ENCODE results near the gene DENND1A. TPM values are rescaled to one million over a fixed set of nuclear protein-coding genes. Genes with fewer than 3 reads are reported as not detected.

DENND1A gene
- total RNA-seq, 6 experiments from 2014 or later = 13.9 to 22.6 (median 16.3) TPM

GRCh38 chr9:123771690-123772089 is 158.2 kb downstream of the DENND1A start:
- Histone ChIP-seq H3K36me3 (no peaks in the 10 kb centered on the region), H3K4me3 (no peak overlapping the region), H3K4me1 (peaks cover 0 to 7% (median 0%) of the 10 kb centered on the region in 4 donors), H3K27ac (no peak overlapping the region), H3K27me3 (no peaks in the 10 kb centered on the region), H3K9me3 (no peaks in the 10 kb centered on the region)
- DNase-seq (no peak), ATAC-seq (no peak)
- TF ChIP-seq CTCF (IDR thresholded peaks at IDR 0.05) (no peak), POLR2A (IDR thresholded peaks at IDR 0.05) (no peak)
- intact Hi-C loops (cut with DNase I) = no loop called here
- 100% methylated on average over 1 of the region's 1 CpG for WGBS (ENCODE audit: insufficient coverage, low coverage, low lambda C conversion rate, missing lambda C conversion rate)

- intact Hi-C loops (cut with DNase I) = no loop called here
- Histone ChIP-seq H3K27ac (no peak overlapping the region), H3K4me3 (no peak overlapping the region), H3K36me3 (no peaks in the 10 kb centered on the region), H3K9me3 (no peaks in the 10 kb centered on the region), H3K4me1 (peaks cover 0 to 7% (median 0%) of the 10 kb centered on the region in 4 donors), H3K27me3 (no peaks in the 10 kb centered on the region)
- ATAC-seq (peak in 1 of 4 donors; percentile 17), DNase-seq (no peak)
- 100% methylated on average over 2 of the region's 6 CpGs for whole genome bisulfite sequencing (ENCODE audit: insufficient coverage, low coverage, low lambda C conversion rate, missing lambda C conversion rate)
- no peak for TF ChIP-seq CTCF (IDR thresholded peaks at IDR 0.05)
- no peak for TF ChIP-seq POLR2A (IDR thresholded peaks at IDR 0.05)
Observed at GRCh38 chr9:123769719-123770118, 160.2 kb downstream of the DENND1A start.

- 91% methylated on average over 4 of the region's 4 CpGs for WGBS (ENCODE audit: insufficient coverage, low coverage, low lambda C conversion rate, missing lambda C conversion rate)
- ATAC-seq (no peak), DNase-seq (no peak)
- intact Hi-C loops (cut with DNase I) = no loop called here
- no peak overlapping the region for H3K4me3 ChIP-seq
- H3K4me1 ChIP-seq = peaks cover 0 to 16% (median 6%) of the 10 kb centered on the region in 4 donors
- H3K27me3 ChIP-seq = no peaks in the 10 kb centered on the region
- TF ChIP-seq CTCF (IDR thresholded peaks at IDR 0.05) = no peak
- no peak for TF ChIP-seq POLR2A (IDR thresholded peaks at IDR 0.05)
- no peak overlapping the region for H3K27ac ChIP-seq
- no peaks in the 10 kb centered on the region for H3K9me3 ChIP-seq
- H3K36me3 ChIP-seq = no peaks in the 10 kb centered on the region
Observed at GRCh38 chr9:123763910-123764588, 165.9 kb downstream of the DENND1A start.

- WGBS (ENCODE audit: insufficient coverage, low coverage, low lambda C conversion rate, missing lambda C conversion rate) = 18% methylated on average over 4 of the region's 4 CpGs
- peak; percentile 53 to 75 (median 69) for ATAC-seq
- peak overlapping the region; percentile 59 to 71 (median 63) for H3K27ac ChIP-seq
- TF ChIP-seq CTCF (IDR thresholded peaks at IDR 0.05) (no peak), POLR2A (IDR thresholded peaks at IDR 0.05) (peak; percentile 14)
- no peak for DNase-seq
- peak overlapping the region; percentile 4 to 26 (median 14) for H3K4me3 ChIP-seq
- H3K36me3 ChIP-seq = no peaks in the 10 kb centered on the region
- H3K27me3 ChIP-seq = no peaks in the 10 kb centered on the region
- intact Hi-C loops (cut with DNase I) = no loop called here
- peaks cover 0 to 33% (median 11%) of the 10 kb centered on the region in 4 donors for H3K4me1 ChIP-seq
- no peaks in the 10 kb centered on the region for H3K9me3 ChIP-seq
Observed at GRCh38 chr9:123761905-123762605, 167.9 kb downstream of the DENND1A start.

Data from right lobe of liver (tissue), 6 donors.